ENCODE data around the gene MLANA. TPM values are rescaled to one million over a fixed set of nuclear protein-coding genes. Genes with fewer than 3 reads are reported as not detected.

The MLANA gene, protein sequence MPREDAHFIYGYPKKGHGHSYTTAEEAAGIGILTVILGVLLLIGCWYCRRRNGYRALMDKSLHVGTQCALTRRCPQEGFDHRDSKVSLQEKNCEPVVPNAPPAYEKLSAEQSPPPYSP
- 12.1 TPM in 1 of 2 replicates, not detected in the other for total RNA-seq (ENCODE audit: low replicate concordance)
- long read RNA-seq, result 0 reads

DNA sequence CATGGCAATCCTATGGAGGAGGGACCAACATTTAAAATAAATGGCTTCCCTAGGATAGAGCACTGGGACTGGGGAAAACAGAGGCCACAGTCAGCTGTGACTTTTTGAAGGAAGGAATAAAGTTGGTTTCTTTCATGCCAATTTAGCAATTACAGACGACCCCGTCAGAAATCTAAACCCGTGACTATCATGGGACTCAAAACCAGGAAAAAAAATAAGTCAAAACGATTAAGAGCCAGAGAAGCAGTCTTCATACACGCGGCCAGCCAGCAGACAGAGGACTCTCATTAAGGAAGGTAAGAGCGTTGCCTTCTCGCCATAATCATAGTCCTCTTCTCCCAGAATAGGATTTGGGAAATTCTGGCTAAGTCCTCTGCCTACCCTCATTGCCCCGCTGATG lies at the start of gene MLANA:
Gene MLANA, plus strand, starts transcription at position 249 of the 400 bp plus-strand sequence. CDS start 1,586 bp downstream, outside the sequence.
- TF ChIP-seq, protein P1, sequence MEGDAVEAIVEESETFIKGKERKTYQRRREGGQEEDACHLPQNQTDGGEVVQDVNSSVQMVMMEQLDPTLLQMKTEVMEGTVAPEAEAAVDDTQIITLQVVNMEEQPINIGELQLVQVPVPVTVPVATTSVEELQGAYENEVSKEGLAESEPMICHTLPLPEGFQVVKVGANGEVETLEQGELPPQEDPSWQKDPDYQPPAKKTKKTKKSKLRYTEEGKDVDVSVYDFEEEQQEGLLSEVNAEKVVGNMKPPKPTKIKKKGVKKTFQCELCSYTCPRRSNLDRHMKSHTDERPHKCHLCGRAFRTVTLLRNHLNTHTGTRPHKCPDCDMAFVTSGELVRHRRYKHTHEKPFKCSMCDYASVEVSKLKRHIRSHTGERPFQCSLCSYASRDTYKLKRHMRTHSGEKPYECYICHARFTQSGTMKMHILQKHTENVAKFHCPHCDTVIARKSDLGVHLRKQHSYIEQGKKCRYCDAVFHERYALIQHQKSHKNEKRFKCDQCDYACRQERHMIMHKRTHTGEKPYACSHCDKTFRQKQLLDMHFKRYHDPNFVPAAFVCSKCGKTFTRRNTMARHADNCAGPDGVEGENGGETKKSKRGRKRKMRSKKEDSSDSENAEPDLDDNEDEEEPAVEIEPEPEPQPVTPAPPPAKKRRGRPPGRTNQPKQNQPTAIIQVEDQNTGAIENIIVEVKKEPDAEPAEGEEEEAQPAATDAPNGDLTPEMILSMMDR (conservative IDR thresholded peaks at IDR 0.05), result no peak
- Mint-ChIP-seq H3K36me3 (no peaks in the 10 kb centered on the region), H3K27me3 (no peaks in the 10 kb centered on the region), H3K4me1 (ENCODE audit: unreplicated experiment) (peaks cover 16% of the 10 kb centered on the region), H3K27ac (no peak within 1 kb of the TSS), H3K4me3 (no peak within 1 kb of the TSS), H3K9me3 (no peaks in the 10 kb centered on the region)
- DNase-seq (ENCODE audit: extremely low spot score, unreplicated experiment), result no peak

DNA sequence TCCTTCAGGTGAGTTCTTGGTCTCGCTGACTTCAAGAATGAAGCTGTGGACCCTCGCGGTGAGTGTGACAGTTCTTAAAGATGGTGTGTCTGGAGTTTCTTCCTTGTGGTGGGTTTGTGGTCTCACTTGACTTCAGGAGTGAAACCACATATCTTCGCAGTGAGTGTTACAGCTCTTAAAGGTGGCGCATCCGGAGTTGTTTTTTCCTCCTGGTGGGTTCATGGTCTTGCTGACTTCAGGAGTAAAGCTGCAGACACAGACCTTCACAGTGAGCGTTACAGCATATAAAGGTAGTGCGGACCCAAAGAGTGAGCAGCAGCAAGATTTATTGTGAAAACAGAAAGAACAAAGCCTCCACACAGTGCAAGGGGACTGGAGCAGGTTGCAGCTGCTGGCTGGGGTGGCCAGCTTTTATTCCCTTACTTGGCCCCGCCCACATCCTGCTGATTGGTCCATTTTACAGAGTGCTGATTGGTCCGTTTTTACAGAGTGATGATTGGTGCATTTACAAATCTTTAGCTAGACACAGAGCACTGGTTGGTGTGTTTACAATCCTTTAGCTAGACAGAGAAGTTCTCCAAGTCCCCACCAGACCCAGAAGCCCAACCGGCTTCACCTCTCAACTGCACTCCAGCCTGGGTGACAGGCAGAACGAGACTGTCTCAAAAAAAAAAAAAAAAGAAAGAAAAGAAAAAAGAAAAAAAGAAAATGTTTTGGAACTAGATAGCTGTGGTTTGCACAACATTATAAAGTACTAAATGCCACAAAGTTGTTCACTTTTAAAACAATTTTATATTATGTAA lies 48.7 kb upstream of the MLANA start:
- DNase-seq (ENCODE audit: extremely low spot score, unreplicated experiment), result no peak

DNA sequence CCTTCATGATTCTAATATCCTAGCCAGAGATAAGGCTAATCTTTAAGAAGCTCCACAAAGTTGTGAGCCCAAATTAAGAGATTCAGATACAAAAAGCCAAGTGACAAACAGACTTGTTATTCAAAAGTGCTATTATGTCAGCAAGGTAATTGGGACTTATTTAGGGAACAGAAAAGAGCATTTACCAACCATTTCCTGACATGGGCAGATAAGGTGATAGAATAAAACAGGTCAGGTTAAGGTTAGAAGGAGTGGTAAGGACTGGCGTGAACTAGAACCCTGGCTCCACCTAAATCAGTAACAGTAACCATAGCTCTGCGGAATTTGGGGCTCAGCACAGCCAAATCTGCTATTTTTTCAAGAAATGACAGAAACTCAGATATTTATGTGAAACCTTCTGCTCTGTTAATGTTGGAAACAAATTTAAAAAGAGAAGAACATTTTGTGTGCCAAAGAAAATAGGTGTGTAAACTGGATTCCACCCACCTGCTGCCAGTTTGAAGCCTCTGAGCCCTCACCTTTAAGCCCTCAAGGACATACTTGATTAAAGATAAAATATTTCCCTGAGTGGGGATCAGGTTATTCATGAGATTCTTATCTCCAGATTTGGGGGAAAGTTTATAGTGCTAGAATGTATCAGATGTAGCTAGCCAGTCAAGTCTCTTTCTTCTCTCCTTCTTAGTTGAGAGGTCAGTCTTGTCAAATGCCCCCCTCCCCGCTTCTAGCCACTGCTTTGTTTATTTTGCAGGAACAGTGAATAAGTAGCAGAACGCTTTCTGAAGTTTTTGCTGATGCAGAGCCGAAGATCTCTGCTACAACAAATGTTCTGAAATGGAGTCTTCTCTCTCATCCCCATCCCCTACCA lies 47.5 kb upstream of the MLANA start:
- H3K4me3 Mint-ChIP-seq, result peak overlapping the region; percentile 46
- peaks cover 7% of the 10 kb centered on the region for H3K36me3 Mint-ChIP-seq
- DNase-seq (ENCODE audit: extremely low spot score, unreplicated experiment), result no peak
- TF ChIP-seq, protein P1 (conservative IDR thresholded peaks at IDR 0.05), result no peak
- H3K4me1 Mint-ChIP-seq (ENCODE audit: unreplicated experiment), result peaks cover 45% of the 10 kb centered on the region
- H3K27ac Mint-ChIP-seq, result peak overlapping the region; percentile 79
- H3K27me3 Mint-ChIP-seq, result no peaks in the 10 kb centered on the region
- no peaks in the 10 kb centered on the region for H3K9me3 Mint-ChIP-seq

More for the DNA sequence above, 48.7 kb upstream of the MLANA start:
- peaks cover 45% of the 10 kb centered on the region for H3K4me1 Mint-ChIP-seq (ENCODE audit: unreplicated experiment)
- peaks cover 7% of the 10 kb centered on the region for H3K36me3 Mint-ChIP-seq
- no peak overlapping the region for H3K4me3 Mint-ChIP-seq
- H3K27me3 Mint-ChIP-seq, result no peaks in the 10 kb centered on the region
- TF ChIP-seq, protein P1 (conservative IDR thresholded peaks at IDR 0.05), result no peak
- H3K9me3 Mint-ChIP-seq, result no peaks in the 10 kb centered on the region
- peak overlapping the region; percentile 11 for H3K27ac Mint-ChIP-seq

DNA sequence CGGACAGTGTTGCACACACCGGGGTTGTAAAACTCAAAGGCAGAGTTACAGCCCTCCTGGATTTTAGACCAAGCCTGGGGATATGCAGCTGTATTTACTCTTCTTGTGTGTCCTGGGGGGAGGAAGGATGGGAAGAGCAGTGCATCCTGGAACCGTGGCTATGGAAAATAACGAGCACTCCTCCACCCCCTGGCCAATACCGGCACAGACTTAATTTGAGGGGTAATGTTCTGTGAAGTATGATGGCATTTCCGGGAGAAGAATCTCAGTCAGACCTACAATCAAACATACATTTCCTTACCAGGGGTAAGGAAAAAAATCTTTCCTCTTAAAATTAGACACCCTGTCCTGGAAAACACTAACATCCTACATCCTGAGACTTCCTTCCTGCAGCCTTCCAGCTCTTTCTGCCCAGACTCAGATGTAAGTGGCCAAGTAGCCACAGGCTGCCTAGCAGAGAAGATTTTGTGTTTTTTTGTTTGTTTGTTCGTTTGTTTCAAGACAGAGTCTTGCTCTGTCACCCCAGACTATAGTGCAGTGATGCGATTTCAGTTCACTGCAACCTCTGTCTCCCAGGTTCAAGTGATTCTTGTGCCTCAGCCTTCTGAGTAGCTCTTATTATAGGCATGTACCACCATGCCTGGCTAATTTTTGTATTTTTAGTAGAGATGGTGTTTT lies 46.8 kb upstream of the MLANA start:
- TF ChIP-seq, protein P1 (conservative IDR thresholded peaks at IDR 0.05), result no peak
- Mint-ChIP-seq H3K27ac (peak overlapping the region; percentile 79), H3K4me3 (peak overlapping the region; percentile 46), H3K36me3 (peaks cover 7% of the 10 kb centered on the region), H3K9me3 (no peaks in the 10 kb centered on the region), H3K4me1 (ENCODE audit: unreplicated experiment) (peaks cover 44% of the 10 kb centered on the region), H3K27me3 (no peaks in the 10 kb centered on the region)
- DNase-seq (ENCODE audit: extremely low spot score, unreplicated experiment), result no peak

DNA sequence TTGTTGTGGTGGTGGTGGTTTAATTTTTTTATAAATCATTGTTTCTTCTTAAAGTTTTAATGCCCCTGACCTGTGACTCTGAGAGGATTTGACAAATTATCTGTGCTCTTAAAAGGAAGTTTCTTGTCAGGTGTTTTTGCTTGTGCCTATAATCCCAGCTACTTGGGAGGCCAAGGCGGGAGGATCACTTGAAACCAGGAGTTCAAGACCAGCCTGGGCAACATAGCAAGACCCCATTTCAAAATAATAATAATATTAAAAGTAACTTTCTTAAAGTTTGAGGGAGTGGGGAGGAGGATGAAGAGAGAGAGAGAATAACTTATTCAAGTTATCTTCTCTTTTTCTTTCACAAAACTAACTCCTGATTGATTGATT lies 45.5 kb upstream of the MLANA start:
- H3K4me1 Mint-ChIP-seq (ENCODE audit: unreplicated experiment), result peaks cover 41% of the 10 kb centered on the region
- no peaks in the 10 kb centered on the region for H3K27me3 Mint-ChIP-seq
- DNase-seq (ENCODE audit: extremely low spot score, unreplicated experiment), result no peak
- TF ChIP-seq, protein P1 (conservative IDR thresholded peaks at IDR 0.05), result no peak
- H3K9me3 Mint-ChIP-seq, result no peaks in the 10 kb centered on the region
- peaks cover 7% of the 10 kb centered on the region for H3K36me3 Mint-ChIP-seq
- H3K4me3 Mint-ChIP-seq, result peak overlapping the region; percentile 46
- H3K27ac Mint-ChIP-seq, result peak overlapping the region; percentile 79

All from type B pancreatic cell (in vitro differentiated cells).